ENCODE measurements around the gene TUBA1B.
A peak's percentile ranks its signal among the peaks of the same experiment; 100 is the strongest.
"Not testable (repeated sequence)": the region's sequence is repeated elsewhere in the genome, so short reads cannot be mapped to it uniquely, and the experiment has no call there.

The TUBA1B gene

GRCh38 chr12:49131051-49131893 lies at the start of gene TUBA1B:
Gene TUBA1B, minus strand, starts transcription at chr12:49131395. Its CDS starts 95 bp downstream, at chr12:49131300.
- DNase-seq = peak; percentile 90 to 91

DNA sequence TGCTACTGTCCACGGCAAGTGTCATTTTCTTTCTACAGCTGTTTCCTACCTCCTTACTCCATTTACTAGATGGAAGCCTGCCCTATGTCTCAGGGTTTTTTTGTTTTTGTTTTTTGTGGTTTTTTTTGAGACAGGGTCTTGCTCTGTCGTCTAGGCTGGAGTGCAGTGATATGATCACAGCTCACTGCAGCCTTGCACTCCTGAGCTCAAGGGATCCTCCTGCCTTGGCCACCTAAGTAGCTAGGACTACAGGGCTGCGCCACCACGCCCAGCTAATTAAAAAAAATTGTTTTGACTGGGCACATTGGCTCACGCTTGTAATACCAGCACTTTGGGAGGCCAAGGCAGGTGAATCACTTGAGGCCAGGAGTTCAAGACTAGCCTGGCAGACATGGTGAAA lies 43.0 kb upstream of the TUBA1B start:
- DNase-seq = no peak

DNA sequence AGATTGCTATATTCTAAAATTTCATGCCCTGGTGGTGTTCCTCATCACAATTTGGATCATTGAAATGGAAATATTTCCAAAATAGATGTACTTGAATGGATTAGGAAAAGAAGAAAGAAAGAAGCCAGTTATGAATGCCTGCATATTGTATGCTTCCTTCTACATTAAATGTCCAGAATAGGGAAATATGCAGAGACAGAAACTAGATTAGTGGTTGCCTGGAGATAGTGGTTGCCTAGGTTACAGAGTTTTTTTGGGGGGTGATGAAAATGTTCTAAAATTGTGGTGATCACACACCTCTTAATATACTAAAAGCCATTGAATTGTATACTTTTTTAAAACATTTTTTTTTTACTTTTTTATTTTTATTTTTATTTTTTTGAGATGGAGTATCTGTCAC lies 39.7 kb upstream of the TUBA1B start:
- no peak for DNase-seq

DNA sequence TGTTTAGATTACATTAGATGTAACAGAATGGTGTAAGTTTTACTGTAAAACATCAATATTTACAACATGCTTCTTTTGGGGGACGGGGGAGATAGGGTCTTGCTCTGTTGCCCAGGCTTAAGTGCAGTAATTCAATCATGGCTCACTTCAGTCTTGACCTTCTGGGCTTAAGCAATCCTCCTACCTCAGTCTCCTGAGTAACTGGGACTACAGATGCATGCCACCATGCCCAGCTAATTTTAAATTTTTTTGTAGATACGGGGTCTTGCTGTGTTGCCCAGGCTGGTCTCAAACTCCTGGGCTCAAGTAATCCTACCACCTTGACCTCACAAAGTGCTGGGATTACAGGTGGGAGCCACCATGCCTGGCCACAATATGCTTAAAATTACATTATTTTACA lies 33.9 kb upstream of the TUBA1B start:
- DNase-seq = no peak

DNA sequence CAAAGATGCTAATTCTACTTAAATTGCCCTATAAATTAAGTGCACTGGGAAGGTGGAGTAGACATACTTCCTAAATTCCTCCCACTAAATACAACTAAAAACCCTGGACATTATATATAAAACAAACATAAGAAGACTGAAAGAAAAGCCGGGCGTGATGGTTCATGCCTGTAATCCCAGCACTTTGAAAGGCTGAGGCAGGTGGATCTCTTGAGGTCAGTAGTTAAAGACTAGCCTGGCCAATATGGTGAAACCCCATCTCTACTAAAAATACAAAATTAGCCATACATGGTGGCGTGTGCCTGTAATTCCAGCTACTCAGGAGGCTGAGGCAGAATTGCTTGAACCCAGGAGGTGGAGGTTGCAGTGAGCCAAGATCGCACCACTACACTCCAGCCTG lies 30.7 kb upstream of the TUBA1B start:
- not testable (repeated sequence) for DNase-seq

- DNase-seq = no peak
These were observed 30.0 kb upstream of the TUBA1B start for GRCh38 chr12:49161092-49161795.

GRCh38 chr12:49160399-49160798 lies 29.2 kb upstream of the TUBA1B start:
- DNase-seq = no peak

GRCh38 chr12:49154221-49154620 lies 23.0 kb upstream of the TUBA1B start:
- no peak for DNase-seq

GRCh38 chr12:49147384-49147783 lies 16.2 kb upstream of the TUBA1B start:
- no peak for DNase-seq

DNA sequence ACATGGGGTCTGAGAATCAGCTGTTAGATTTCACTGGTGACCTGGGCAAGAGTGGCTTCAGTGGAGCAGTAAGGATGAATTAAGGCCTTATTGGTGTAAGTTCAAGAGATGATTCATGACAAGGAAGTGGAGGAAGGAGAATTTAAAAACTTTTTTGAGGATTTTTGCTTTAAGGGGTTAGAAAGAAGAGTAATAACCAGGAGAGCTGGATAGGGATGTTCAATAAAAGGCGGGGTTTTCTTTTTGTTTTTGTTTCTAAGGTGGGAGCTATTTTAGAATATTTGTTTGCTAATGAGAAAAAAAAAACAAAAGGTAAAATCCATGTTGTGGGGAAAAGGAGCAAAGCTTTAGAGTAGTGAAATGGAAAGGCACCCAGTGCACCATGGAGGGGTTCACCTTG lies 15.2 kb upstream of the TUBA1B start:
- DNase-seq = no peak

- DNase-seq = no peak
These were observed 13.2 kb upstream of the TUBA1B start for GRCh38 chr12:49144384-49144783.

- DNase-seq = no peak
These were observed 7.8 kb upstream of the TUBA1B start for GRCh38 chr12:49138999-49139398.

DNA sequence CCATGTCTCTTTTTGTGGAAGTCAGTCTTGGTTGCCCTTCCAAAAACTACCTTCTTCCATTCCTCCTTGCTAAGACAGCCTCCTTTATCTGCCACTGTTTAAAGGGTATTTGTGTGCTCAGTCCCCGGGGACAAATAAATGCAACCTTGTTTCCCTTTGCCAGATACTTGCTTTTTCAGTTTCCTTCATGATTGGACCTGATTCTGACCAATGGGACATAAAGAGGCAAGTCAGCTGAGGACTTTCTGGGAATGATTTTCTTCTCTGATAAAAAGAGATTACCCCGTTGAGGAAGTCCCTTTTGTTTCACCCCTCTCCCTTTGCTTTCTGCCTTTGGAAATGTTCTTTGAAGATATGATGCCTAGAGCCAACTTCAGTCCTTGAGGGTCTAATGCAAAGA lies 7.4 kb upstream of the TUBA1B start:
- DNase-seq = no peak

DNA sequence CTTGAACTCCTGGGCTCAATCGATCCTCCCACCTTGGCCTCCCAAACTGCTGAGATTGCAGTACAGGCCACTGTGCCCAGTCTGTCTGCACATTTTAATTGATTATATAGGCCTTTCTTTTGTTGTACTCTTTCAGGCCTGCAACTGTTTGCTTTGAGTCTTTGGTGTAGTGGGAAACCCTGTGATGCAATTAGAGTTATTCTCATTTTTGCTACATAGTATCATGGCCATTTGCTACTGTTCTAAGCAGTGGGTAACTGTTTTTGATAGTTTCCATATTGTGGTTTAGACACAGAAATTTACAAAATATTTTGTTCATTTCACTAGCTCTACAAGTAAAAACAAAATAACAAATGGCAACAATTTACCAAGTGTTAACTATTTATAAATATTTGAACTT lies 6.3 kb upstream of the TUBA1B start:
- no peak for DNase-seq

GRCh38 chr12:49136997-49137396 lies 5.8 kb upstream of the TUBA1B start:
- not testable (repeated sequence) for DNase-seq

- DNase-seq = no peak
These were observed 2.4 kb upstream of the TUBA1B start for GRCh38 chr12:49133590-49133989.

- DNase-seq = no peak
These were observed 1.8 kb upstream of the TUBA1B start for GRCh38 chr12:49133014-49133413.

DNA sequence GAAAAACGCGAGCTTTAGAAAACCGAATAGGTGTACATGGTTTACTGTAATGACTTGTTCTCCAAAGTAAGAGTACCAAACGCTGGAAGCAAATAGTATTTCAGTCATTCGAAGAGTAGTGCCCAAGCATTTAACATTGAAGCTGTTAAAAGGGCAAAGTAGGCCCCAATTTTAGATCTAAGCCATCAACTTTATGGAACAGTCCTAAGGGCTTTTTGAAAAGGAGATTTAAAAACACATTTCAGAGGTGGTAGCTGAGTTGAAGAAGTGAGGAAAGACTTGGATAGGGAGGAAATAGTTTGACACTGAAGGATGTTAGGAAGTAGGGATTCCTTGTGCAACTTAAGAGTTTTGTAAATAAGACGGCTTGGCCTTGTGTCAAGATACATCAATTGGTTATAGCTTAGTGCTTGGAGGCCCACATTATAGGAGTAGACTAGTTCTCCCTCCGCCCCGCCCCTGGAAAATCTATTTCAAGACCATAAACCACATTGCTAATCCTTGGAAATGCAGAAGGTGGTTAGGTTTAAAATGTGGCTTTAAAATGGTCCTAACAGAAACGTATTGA lies 783 bp upstream of the TUBA1B start:
- peak in 1 of 2 experiments; percentile 27 for DNase-seq

DNA sequence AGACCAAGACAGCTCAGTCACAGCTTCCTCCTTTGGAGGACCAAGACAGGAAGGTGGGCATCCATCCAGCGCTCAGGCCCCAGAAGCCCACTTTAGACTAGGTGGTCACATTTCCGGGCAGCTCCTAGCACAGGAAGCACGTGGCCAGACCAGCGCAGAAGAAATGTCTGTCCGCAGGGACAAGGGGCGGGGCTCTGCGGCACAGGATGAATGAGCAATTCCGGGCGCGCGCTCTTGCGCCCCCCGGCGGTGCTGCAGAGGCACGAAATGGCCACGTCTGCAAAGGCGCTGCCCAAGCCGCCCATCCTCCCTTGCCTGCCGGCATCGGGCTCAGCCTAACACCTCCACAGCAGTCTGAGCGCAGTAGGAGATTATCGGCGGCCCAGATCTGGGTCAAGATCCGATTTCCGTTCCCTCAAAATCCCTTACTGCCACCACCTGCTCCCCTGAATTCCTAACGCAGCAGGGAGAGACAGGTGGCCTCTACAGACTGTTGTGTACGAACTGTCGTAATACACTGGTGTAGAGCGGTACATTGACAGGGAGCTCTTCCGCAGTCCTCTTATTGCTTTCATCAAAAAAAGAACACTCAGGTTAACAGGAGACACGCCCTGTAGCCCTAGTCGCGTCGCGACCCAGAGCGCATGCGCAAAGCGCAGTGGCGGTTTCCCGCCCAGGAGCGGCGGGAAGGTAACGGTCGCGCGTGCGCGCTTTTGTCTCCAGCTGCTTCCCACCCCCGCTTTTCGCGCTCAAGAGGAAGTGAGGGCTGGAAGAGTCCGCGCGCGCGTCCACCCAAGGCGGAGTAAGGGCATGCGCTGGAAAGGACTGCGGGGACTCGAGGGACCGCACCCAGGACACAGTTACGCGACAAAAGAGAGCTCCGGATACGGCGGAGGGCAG lies 794 bp downstream of the TUBA1B start:
- DNase-seq = peak; percentile 90 to 93

- DNase-seq = peak in 1 of 2 experiments; percentile 14
These were observed 1.7 kb downstream of the TUBA1B start for GRCh38 chr12:49129332-49130150.

GRCh38 chr12:49127971-49128370 lies 3.2 kb downstream of the TUBA1B start:
- DNase-seq = not testable (repeated sequence)
